ENCODE measurements around the gene AGPAT1.
A peak's percentile ranks its signal among the peaks of the same experiment; 100 is the strongest.
"Not testable (repeated sequence)": the region's sequence is repeated elsewhere in the genome, so short reads cannot be mapped to it uniquely, and the experiment has no call there.

The AGPAT1 gene

DNA sequence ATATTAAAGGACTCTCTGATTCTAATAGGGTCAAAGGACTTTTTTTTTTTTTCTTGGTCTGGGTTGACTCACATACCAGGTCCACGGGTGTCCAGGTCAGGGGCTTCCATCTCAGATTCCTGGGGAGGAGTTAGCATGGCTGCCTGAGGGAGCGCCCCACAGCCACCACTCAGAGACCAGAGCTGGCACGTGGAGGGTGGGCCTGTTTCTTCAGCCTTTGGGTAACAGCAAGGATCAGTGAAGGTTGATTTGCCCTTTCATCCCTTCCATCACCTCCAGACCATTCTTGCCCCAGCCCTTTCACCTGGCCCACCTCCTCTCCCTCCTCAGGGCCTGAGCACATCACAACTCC, 22.4 kb upstream of the AGPAT1 start:
- DNase-seq: no peak

DNA sequence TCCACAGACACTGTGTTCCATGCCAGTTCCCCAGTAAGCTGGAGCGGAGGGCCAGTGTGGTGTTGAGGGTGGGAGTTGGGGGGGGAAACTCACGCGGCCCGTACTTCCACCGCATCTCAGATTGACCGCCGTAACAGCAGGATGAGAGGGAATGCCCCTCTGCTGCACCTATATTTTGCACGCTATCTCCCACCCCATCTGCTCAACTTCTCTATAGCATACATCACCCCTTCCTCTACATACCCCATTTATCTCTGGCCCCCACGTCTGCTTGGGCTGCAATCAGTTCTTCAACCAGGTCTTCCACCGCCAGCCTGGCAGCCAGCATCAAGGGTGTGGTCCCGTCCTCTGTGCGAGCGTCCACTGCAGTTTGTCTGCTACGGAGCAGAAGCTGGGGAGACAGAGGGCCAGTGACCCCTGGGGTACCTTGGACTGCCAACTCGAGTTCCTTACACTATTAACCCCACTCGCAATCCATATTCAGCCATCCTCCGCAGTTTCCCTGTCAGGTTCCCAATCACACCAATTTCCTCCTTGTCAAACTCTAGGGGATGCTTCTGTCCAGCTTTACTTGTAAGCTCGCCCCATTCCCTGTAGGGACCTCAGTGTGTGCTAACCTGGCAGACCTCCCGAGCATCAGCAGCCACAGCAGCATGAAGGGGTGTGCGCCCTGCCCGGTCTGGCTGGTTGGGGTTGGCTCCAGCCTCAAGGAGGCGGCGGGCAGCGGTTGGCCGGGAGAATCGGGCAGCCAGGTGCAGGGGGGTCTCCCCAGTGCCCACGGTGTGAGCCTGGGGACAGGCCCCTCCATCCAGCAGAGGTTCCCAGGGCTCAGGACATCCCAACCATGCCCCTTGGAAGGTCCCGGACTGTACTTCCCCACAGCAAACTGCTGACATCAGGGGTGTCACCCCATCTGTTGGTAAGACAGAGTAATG, 21.1 kb upstream of the AGPAT1 start:
- DNase-seq: no peak

DNA sequence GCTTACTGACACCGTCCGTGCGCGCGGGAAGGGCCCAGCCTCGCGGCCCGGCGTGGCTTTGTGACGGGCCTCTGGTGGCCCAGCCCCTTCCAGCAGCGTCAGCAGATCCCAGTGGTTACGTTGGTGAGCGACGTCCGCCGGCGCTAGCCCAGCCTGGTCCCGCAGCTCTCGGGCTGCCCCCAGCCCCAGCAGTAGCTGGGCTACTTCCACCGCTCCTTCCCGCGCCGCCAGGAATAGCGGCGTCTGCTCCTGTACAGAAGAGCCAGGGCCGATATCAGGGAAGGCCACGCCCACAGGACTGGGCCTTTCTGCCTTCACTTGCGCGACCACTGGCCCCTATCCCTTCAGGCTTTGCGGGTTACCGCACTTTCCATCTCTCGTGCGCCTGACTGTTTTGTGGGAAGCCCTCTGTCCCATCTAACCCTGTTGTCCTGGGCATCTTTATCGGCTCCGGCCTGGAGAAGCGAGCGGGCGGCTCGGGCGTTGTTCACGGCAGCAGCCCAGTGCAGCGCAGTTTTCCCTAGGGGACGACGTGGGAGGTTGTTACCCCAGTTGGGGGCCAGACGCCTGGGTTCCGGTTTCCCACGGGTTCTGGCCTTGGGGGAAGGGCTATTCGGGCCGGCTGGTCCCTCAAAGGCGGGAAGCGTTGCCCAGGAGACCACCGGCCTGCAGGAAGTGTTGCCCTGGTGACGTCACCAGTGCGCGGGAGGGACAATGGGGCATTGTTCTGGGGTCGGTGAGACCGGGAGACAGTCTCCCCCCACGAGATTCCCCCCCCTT, 20.2 kb upstream of the AGPAT1 start:
- no peak for DNase-seq

DNA sequence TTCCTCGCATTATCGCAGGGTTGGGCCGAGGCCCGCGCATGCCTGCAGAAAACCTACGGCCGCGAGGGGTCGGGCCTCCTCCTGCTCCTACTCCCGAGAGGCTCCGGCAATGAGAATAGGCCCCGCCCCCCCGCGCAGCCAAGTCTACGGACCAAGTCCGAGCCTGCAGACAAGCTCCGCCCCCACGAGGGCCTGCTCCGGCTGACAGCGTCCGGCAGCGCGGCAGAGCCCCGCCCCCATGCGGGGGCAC, 19.7 kb upstream of the AGPAT1 start:
- DNase-seq: peak; percentile 93

DNA sequence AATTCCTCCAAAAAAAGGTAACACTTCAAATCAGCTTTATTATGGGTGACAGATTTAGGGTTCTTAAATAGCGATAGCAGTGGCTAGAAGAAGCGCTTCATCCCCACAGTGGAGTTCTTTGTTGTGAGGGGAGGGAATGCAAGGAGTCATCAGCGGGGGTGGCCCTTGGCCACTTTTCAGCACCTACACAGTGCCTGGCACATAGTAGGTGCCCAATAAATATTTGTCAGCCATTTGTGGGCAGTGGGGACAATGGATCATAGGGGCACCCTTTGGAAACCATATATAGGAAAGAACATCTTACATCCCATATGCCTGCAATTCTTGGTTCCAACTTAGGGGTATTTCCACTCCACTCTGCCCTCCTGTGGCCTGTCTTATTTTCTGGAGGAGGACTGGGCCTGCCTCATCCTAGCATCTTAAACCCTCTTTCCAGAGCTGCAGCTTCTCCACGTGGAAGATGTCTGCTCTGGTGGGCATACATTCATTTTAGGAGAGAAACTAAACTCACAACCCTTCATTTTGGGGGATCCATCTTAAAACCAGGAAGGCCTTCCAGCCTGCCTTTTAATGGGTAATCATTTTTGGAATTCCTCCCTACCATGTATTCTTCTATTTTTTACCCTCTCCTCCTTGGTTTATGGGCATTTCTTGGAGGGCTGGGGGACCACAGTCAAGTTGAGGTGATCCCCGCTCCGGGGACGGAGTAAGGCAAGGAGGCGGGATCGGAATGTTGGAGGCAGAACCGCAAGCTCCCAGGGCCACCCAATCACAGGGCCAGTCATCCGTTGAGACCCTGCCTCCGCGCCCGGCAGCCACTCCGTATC, 19.2 kb upstream of the AGPAT1 start:
- DNase-seq: no peak

DNA sequence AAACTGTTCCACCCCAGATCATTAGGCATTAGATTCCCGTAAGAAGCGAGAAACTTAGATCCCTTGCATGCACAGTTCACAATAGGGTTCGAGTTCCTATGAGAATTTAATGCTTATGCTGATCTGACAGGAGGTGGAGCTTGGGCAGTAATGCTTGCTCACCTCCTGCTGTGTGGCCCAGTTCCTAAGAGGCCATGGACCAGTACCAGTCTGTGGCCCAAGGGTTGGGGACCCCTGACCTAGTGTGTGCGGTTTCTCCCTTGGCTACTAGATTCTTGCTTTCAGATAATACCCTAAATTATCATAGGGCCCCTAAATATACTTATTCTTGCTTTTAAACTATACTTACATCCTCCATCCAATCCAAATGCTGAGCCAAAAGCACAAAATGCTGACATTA, 18.5 kb upstream of the AGPAT1 start:
- no peak for DNase-seq

DNA sequence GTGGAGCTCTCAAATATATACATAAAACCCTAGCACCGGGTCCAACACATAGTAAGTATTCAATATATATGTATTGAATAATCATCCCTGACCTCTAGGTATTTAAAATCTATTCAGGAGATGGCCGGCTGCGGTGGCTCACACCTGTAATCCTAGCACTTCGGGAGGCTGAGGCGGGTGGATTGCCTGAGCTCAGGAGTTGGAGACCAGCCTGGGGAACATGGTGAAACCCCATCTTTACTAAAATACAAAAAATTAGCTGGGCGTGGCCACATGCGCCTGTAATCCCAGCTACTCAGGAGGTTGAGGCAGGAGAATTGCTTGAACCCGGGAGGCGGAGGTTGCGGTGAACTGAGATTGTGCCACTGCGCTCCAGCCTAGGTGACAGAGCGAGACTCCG, 17.2 kb upstream of the AGPAT1 start:
- not testable (repeated sequence) for DNase-seq

DNA sequence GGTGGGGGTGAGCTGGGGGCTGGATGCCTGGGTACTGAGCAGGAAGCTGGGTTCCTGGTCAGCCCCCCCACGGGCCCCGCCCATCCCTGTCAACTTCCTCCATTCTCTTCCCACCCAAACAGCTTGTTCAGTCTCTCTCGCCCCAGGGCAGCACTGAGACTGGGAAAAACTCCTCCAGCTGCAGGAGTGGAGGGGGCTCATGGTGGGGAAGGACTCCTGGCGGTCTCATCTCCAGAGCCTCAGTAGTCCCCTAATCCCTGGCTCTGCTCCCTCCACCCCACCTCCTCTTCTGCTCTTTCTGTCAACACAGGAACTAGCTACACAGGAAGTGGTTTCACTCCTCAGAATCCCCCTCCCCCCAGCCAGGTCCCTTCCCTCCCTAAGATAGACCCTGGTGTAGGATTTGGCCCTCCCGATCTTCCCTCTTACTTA, 16.7 kb upstream of the AGPAT1 start, which contains the start of gene GPSM3:
Gene GPSM3 (minus strand): TSS at position 36 of the 432 bp plus-strand sequence. CDS start 130 bp downstream, outside the sequence.
- DNase-seq: no peak

DNA sequence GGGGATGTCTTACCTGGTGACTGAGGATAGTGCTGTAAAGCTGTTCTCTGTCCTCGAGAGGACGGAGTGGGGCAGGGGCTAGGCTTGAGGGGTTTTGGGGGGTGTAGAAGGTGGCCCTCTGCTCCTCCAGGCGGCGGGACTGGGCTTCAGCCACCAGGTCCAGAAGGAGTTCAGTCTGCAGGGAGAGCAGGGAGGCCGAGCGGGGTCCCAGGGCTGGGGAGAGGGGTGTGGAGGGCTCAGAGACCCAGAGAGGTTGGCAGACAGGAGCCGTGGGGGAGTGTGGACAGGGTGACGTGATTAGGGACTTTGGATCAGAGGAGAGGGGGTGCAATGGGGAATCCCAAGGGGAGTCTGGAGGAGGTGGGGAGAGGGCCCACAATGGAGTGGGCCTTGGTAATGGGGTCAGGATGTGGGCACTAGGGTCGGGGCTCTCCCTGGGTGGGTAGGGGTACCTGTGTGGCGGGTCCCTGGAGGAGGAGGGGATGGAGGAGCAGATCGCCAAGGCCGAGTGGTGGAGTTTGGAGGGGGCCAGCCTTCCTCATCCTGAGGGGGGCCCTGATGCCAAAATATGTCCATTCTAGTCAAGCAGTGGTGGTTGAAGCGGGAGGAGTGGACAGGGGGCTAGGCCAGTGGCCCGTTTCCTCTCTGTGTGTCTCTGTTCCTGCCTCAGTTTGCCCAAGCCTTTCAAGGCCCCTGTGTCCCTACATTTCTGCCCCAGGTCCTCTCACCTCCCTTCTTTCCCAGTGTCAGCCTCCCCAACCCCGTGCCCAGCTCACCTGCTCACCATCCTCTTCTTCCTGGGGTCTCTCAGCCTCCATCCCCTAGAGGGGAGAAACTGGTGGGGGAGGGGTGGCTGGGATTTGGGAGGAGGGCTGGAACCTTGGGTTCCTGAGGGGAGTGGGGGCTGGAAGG, 16.1 kb upstream of the AGPAT1 start:
- DNase-seq: no peak

DNA sequence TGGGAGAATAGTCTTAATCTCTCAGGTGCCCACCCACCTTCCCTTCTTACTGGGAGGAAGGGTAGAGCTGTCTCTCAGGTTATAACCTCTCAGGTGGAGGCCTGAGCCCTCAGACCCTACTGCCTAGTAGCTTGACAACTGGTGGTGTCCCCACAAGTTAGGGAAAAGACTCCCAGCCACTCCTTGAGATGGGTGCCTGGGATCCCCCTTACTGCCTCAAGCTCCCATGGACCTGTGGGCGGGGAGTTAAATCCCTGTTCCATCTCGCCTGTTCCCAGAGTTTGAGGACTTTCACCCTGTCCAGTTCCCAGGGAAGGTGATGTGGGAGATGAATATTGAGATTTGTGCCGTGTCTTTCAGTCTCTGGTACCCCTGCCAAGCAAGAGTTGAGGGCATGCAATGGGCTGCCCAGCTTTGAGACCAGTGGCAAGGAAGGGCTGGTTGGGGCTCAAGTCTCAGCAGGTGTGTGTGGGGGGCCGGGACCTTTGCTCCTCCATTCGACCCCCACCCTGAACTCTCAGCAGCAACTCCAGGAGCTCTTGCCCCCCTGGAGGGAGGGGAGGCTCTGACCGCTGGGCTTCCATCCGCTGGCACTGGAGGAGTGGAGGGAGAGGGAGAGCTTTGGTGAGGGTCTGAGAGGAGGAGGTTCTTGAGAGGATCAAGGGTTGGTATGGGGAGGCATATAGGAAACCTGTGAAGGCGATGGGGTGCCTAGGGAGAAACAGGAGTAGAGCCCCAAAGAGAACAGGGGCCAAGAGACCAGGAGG, 15.2 kb upstream of the AGPAT1 start:
- no peak for DNase-seq

DNA sequence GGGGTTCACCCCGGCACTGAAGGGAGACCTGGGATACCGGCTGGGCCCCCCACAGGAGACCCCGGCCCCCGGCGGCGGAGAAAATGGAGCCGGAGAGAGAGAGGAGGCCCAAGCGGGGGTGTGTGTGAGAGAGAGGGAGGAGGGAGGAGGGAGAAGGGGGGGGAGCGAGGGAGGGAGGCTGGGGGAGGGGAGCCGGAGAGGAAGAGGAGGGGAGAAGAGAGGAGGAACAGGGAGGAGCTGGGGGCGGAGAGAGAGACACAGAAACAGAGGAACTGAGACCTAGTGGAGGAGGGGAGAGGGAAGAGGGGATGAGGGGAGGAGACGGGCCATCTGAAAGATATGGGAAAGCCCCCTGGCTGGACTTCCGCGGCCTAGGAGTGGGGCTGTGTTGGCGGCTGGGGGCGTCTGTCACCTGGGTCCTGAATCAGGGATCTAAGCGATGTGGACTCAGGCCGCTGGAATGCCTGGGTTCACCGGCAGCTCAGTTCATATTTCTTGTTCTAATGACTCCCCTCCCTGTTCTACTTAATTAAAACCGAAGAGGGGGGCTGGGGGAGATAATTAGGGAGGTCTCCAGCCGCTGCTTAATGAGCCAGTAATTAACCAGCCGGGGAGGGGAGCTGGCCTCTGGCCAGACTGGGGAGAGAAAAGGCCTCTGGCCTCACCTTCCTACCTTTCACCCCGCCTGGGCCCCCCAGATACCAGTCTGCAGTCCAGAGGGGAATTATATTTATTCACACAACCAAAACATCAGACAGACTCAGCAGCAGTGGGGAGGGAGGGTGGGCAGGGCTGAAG, 14.4 kb upstream of the AGPAT1 start, which contains the start of gene PBX2:
Gene PBX2 (minus strand): TSS at position 149 of the 798 bp plus-strand sequence. CDS start 287 bp downstream, outside the sequence.
- peak; percentile 49 for DNase-seq

DNA sequence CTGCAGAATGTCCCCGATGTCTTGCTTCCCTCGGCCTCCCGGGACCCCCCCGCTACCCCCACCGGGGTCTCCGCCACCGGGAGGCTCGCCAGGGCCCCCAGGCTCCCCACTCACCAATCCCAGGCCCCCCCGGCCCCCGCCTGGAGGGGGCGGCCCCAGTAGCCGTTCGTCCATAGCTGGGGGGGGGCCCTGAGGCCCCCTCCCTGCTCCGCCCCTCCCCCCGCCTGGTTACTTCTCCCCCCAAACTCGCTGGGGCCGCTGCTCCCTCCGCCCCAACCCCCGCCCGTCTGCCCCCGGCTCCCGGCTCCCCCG, 13.8 kb upstream of the AGPAT1 start:
- DNase-seq: no peak

DNA sequence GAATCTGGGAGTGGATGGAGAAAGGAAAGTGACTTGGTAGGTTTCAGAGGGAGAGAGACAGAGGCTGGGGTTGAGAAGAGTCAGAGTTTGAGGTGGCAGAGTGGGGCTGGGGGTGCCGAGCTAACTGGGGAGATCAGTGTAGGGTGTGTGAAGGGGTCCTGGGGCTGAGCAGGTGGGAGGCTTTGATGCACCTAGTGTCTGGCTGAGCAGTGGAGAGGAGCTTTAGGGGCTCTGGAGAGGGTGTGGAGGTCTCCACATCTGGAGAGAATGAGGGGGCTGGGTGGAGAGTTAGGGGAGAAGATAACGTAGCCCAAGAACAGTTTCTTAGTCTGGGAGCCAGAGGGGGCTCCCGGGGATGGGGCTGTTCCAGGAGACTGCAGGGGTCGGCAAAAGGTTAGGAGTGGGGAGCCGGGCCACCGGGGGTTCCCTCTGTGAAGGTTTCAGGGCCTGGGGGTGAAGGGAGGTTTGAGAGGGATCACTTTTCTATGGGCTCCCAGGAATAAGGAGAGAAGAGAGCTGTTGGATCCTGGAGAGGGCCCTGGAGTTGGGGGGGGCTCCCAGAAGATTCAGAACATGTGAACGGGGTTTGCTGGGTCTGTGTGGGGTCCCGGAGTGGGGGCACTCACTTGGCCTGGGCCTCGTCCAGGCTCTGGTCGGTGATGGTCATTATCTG, 13.3 kb upstream of the AGPAT1 start:
- DNase-seq: no peak

DNA sequence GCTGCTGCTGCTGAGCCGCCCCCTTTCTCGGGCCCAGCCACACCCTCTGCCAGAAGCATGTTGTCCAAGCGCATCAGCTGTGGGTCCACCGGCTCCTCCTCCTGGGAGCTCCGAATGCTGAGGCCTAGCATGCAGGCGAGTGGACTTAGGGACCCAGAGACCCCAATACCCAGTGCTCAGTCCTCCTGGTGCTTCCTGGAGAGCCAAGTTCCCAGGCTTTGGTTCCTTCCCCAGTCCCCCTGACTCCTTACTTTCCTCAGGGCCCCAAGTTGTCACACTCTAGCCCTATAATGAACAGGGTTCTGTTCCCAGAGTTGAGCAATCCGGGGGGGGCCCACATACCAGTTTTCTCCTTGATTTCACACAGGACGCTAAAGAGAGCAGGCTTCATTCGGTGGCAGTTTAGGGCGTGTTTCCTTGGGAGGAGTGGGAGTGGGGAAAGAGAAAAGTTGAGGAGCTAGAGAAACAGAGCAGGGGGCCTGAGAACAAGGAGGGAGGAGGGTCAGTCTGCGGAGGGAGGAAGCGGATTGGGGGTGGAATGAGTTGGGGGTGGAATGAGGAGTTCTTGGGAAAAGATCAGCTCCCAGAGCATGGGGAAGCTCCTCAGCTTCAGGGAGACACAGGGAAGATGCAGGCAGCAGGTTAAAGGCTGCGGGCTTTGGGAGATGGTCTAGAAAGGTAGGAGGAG, 12.6 kb upstream of the AGPAT1 start:
- DNase-seq: no peak

DNA sequence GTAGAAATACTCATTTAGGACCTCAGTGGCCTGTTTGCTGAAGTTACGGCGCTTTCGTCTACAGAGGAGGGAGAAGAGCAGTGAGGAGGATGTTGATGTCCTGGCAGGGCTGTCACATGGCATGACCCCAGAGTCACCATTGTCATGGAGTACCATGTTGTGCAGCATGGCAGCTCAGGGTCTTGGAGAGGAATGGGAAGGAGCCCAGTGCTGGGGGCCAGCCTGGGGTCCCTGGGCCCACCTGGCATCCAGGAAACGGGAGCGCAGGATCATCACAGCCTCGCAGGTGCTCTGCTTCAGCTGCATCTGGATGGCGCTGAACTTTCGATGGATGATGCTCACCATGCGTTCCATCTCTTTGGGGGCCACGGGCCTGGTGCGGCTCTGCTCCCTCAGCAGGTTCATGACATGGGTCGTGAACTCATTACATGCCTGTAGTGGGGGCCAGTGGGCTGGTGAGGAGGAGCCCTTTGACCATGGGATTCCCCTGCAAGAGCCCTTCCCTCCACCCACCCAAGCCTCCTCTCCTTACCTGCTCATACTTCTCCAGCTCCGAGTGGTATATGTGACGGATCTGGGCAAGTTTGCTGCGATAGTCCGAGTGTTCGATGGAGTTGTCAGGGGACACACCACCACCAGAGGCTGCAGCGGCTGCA, 12.0 kb upstream of the AGPAT1 start:
- not testable (repeated sequence) for DNase-seq

DNA sequence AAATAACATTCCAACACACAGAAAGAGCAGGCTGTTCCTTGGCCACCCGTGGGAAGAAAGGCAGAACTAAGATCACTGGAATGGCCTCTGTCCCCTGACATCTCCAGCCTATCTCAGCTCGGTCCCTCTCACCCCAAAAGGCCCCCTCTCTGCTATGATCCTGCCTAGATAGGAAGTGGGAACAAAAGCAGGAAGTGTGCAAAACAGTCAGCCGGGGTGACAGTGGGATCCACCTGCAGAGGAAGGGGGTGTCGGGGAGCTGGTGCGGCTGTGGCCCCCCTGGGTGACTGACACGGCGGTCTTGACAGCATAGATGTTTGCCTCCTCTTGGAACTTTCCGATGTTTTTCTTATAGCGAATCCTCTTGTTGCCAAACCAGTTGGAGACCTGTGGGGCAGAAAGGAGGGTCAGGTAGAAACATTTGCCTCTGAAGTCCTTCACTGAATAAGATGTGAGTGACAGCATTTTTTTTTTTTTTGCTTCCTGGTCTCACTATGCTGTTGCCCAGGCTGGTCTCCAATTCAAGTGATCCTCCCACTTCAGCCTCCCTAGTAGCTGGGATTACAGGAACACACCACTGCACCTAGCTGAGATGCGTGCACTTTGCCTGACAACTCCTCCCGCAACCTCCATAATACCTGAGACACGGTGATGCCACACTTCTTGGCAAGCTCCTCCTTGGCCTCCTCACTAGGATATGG, 11.3 kb upstream of the AGPAT1 start:
- DNase-seq: no peak

DNA sequence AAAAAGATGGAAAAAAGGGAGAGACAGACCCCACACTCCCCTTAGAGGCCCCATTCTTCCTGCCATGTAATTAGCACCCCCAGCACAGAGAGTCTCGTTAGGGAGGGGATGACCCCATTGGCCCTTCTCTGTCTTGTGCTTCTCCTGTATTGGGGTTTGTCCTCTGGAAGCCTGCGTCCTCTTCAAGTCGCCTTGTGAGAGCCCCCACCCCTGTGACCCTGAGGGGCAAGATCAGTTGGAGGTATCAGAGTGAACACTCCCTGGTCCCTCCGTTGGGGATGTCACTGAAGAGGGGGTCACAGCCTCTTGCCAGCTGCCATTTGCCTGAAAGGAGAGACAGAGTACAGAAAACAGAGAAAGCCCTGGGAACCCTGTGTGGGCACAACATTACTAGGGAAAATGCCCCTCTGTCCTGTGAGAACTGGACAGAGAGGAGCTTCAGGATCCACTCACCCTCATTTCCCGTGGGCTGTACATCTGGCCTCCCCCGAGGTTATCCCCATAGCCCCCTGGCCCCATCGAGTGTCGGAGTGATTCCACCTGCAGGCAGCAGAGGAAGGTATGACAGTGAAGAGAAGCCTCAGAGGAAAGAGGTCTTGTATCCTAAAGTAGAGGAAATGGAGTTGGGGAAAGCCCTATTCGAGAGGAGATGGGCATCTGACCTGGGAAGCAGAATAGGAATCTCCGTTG, 10.4 kb upstream of the AGPAT1 start:
- not testable (repeated sequence) for DNase-seq
